Activated effector memory CD4-positive, alpha-beta T cell treated with Interleukin-2 at 50 U/mL for 16 hours (primary cell): Measurements from ENCODE around the gene DNHD1.
"Not testable (repeated sequence)": the region's sequence is repeated elsewhere in the genome, so short reads cannot be mapped to it uniquely, and the experiment has no call there.

Source experiments
- DNase-seq: peaks from one replicate; pipeline ENCODE4 v3.0.0-alpha.2; 2020

The DNHD1 gene

GRCh38 chr11:6481924-6482275 is 15.2 kb upstream of the DNHD1 start:
- no peak for DNase-seq

DNA sequence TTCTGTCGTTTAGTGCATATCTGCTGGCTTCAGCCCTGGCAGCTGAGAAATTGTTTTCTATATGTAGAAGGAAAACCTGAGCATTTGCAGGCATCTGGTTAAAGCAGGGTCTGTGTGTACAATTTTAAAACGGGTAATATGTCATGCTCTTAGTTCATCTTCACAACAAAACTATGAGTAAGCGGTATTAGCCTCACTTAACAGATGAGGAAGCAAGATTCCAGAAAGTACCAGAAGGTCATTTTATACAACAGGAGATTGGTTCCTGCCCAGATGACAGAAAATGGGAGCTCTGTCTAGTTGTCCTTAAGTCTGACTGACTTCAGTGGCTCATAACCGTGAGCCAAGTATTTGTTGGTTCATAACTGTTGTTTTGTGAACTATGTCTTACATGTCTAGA is 14.6 kb upstream of the DNHD1 start:
- DNase-seq = no peak

DNA sequence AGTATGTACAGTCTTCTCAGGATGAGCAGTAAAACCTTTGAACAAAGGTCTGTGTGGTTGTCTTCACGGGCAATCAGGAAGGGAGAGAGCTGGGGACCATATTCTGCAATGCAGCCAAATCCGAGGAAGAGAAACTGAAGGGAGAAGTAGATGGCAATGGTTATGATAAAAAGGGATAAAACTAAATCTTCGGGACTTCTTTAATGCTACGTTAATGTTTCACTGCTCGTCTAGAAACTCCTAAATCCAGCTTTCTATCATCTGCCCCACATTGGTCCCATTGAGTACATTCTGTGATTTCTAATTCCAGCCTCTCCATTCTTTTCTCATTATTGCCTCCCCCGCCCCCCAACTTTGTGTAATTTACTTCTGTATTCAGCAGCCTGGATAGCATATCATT is 14.1 kb upstream of the DNHD1 start:
- DNase-seq = no peak

GRCh38 chr11:6485661-6486060 is 11.4 kb upstream of the DNHD1 start:
- no peak for DNase-seq

DNA sequence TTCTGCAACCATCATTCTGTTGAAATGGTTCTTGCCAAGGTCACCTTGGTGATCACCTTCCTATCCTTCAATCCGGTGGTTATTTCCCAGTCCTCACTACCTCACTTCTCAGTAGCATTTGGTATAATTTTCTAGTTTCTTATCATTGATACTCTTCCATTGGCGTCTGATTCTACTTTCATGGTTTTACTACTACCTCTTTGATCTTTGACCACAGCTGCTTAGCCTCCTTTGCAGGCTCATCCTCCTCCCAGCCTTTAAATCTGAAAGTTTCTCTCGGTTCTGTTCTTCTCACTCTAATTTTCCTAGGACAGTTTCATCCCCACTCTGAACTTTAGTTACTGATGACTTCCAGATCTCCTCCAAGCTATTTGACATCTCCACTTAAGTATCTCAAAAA is 10.8 kb upstream of the DNHD1 start:
- DNase-seq = no peak

DNA sequence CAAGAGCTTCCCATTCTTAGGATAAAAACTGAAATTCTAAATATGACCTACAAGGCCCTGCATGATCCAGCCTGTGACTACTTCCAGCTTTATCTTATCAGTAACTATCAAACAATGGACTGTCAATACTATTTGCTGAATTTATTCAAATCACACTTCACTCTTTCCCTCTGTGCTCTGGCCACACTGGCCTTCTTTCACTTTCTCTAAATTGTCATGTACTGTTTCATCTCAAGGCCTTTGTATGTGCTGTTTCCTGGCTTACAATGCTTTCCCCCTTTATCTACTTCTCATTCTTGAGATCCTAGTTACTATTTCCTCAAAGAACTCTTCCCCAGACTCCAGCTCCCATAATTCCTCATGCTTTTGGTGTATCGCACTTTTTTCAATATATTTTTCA is 10.1 kb upstream of the DNHD1 start:
- no peak for DNase-seq

DNA sequence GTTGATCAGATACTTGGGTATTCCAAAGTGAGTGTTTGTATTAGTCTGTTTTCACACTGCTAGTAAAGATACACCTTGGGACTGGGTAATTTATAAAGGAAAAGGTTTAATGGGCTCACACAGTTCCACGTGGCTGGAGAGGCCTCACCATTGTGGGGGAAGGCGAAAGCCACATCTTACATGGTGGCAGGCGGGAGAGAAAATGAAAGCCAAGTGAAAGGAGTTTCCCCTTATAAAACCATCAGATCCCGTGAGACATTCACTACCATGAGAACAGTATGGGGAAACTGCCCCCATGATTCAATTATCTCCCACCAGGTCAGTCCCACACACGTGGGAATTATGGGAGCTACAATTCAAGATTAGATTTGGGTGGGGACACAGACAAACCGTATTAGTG is 8.7 kb upstream of the DNHD1 start:
- DNase-seq = no peak

GRCh38 chr11:6488821-6489220 is 8.3 kb upstream of the DNHD1 start:
- no peak for DNase-seq

GRCh38 chr11:6489306-6489705 is 7.8 kb upstream of the DNHD1 start:
- no peak for DNase-seq

- no peak for DNase-seq
Observed at GRCh38 chr11:6498121-6498520, 1.0 kb downstream of the DNHD1 start.

DNA sequence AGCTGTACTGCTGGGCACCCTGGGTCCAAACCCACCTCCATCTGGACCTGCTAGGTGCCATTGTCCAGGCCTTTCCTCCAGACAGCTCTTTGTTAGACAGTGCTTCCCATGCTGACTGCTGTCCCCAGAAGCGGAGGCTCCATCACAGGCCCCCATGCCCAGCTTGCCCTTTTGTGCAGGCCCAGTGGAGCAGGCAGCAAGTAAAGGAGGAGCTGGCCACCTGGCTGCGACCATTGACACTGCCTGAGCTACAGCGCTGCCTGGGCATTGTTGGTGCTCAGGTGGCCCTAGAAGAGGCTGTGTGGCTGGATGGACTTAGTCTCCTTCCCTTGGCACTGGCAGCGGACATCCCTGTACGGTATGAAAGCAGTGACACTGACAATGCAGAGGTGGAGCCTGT is 1.5 kb downstream of the DNHD1 start:
- no peak for DNase-seq

DNA sequence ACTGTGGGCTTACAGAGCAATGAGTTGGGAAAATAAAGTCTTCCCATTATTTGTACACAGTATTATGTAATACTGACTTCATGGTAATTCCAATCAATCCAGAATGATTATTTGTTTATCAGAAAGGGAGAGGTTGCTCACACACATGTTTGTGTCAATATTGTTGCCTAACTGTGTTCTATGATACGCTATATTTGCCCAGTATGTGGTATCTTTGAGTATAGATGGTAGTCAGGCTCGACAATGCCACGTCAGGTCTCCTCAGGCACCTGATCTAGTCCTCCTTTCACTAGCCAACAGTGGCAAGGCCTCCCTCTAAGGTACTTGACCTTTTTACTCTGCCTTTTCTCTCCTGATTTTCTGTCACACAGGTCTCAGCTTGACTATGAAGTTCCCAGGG is 5.3 kb downstream of the DNHD1 start:
- no peak for DNase-seq

- no peak for DNase-seq
Observed at GRCh38 chr11:6504166-6504565, 7.1 kb downstream of the DNHD1 start.

- no peak for DNase-seq
Observed at GRCh38 chr11:6505577-6506240, 8.6 kb downstream of the DNHD1 start.

DNA sequence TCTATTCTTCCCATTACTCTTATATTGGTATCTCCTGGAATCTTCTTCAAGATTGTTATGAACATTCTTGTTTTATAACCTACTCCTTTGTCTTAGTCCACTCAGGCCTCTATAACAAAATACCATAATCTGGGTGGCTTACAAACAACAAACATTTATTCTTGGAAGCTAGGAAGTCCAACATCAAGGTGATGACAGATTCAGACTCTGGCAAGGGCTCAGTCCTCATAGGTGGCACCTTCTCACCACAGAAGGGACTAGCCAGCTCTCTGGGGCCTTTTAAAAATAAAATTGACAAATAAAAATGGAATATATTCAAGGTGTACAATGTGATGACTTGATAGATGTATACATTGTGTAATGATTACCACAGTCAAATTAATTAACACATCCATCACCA is 19.8 kb downstream of the DNHD1 start:
- no peak for DNase-seq

GRCh38 chr11:6520265-6520664 is 23.2 kb downstream of the DNHD1 start:
- DNase-seq = no peak

DNA sequence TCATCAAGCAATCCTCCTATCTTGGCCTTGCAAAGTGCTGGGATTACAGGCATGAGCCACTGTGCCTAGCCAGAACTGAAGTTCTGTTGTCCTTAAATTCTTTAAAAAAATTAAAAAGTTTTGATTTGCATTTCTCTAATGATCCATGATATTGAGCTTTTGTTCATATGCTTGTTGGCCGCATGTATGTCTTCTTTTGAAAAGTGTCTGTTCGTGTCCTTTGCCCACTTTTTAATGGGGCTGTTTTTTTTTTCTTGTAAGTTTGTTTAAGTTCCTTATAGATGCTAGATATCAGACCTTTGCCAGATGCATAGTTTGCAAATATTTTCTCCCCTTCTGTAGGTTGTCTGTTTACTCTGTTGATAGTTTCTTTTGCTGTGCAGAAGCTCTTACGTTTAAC is 24.9 kb downstream of the DNHD1 start:
- DNase-seq = not testable (repeated sequence)

DNA sequence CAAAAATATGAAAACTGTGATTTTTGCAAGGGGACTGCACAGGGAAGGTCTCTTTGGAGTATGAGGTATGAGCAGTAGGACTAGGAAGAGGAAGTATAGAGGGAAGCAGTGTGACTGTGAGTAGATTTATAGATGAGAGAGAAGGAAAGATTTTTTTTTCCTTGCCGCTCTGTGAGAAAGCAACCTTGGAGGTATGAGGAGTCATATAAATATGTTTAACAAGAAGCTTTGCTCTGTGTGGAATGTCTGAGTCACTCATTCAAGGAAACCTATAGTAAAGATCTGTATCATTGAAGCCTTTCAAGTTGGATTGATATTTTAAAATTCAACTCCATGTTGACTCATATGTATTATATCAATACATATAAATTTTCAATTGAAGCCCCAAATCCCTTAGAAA is 26.2 kb downstream of the DNHD1 start:
- no peak for DNase-seq

DNA sequence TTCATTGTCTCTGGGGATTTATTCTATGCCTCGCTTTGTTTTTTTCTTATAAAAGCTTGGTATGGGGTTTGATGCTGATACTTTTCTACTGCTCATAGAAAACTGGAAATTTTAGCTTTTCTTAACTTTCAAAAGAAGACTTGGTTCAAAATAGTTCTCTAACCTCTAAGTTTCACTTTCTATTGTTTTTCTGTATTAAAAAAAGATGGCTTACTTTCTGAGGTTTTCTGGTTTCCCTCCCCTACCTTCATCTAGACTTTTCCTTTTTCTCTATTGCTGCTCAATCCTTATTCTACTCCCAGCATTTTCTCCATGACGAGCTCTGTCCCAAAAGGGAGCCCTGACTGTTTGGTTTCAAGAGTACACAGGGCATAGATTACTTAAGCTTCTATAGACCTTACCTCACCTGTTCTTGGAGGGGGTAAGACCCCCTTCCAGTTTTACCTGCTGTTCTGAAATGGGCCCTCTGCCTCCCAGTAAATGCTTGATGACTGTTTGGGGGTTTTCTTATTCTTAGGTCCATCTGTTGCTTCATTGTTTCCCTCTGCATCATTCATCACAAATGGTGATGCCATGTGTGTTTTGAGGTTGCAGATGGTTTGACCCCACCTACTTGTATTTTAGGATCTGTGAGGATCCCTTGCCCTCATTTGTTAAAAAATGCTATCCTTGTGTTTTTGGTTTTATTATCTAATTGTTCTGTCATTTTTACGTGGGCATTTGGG is 29.5 kb downstream of the DNHD1 start:
- DNase-seq = no peak

GRCh38 chr11:6529266-6529665 is 32.2 kb downstream of the DNHD1 start:
- no peak for DNase-seq

GRCh38 chr11:6530848-6531247 is 33.8 kb downstream of the DNHD1 start:
- no peak for DNase-seq

- DNase-seq = no peak
Observed at GRCh38 chr11:6531267-6531752, 34.2 kb downstream of the DNHD1 start.

DNA sequence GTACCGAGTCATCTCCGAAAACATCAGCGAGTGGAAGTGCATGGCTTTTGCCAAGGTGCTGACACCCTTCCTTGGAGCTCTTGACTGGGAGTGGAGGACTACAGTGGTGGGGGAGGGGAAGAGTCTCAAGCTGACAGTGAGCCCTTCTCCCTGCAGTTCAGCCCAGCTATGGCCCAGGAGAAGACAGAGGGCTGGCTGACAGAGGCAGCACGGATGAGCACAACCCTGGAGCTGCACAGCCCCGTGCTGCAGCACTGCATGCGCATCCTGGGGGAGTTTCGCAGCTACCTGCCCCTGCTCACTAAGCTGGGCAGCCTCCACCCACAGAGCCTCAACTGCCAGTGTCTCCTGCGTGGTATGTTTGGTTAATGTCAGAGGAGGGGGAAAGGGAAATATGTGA is 41.4 kb downstream of the DNHD1 start:
- no peak for DNase-seq

GRCh38 chr11:6538945-6539344 is 41.9 kb downstream of the DNHD1 start:
- no peak for DNase-seq

GRCh38 chr11:6539748-6540268 is 42.7 kb downstream of the DNHD1 start:
- no peak for DNase-seq
